HK-2 (cell line): Measurements from ENCODE around the gene BTG4.

ENCODE experiments used
- DNase-seq: peaks from one replicate; pipeline ENCODE4 v3.0.0-alpha.2; 2018; ENCODE audit not compliant: unreplicated experiment

BTG4 gene

DNA sequence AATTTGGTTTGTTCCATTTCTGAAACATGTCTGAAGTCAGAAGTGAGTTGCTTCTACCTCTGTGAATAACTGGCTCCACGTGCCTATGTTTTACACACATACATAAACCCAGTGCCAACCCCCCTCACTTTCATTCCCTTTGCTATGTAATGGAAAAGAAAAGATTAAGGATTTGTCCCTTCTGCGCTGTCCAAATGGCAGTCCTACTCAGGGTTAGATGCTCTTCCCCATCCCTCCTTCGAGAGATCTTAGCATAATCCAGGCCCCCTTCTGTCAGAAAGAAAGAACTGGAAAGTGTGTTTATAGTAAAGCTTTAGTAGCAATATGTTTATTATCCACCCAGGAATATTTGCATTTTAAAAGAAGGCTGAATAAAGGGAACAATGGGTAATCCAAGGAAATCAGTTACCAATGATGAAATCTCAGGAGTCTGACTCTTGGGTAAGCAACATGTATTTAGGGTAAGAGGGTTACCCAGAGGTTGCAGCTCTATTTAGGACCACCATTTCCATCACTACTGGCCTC is 25.2 kb upstream of the BTG4 start:
- no peak for DNase-seq

- no peak for DNase-seq
These were observed 23.1 kb upstream of the BTG4 start for GRCh38 chr11:111535281-111535680.

DNA sequence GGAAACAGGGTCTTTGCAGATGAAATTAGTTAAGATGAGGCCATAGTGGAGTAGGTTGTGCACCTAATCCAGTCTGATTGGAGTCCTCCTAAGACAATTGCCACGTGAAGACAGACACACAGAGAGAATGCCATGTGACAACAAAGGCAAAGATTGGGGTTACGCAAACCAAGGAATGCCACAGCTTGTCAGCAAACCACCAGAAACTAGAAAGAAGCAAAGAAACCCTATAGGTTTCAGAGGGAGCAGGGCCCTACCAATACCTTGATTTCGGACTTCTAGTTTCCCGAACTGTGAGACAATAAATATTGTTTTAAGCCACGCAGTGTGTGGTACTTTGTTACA is 20.2 kb upstream of the BTG4 start:
- DNase-seq: no peak

DNA sequence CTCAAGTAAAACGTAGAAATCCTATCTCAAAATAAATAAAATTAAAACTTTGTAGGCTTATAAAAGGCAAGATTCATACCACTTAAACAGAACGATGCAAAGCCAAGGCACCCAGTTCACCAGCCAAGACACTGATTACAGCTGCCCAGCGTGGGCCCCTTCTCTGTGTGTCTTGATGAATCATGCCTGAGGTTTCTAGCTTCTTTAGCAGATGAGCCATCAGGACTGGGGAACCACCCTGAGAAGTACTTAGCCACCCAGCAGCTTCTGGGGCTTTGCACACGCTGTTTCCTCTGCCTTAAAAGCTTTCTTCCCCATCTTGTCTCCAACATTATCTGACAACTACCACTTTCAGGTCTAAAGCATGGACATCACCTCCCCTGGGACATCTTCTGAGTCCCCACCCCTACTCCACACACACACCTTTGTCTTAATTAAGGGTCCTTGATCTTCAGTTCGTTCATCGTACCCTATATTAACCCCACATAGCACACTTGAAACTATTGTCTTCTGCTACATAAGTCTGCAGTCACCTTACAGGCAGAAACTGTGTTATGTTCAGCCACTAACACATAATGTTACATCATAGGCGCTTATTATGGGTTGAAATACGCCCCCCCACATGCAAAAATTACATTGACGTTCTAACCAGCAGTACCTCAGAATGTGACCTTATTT is 19.6 kb upstream of the BTG4 start:
- DNase-seq: peak; percentile 45

GRCh38 chr11:111531136-111531535 is 18.9 kb upstream of the BTG4 start:
- DNase-seq: no peak

DNA sequence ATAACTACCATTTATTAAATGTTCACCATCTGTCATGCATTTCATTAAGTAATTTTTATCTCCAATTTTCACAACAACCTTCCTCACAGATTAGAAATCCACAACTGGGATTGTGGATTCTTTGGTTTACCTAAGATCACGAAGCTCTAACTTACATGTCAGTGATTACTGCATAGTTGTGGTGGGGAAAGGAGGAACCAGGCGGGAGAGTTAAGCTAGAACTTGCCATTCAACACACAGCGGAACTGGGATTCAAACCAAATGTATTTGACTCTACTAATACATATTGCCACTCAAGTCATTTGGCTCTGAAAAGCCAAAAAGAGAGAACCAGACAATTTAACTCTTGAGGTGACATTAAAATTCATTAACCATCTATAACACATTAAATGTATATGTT is 17.9 kb upstream of the BTG4 start:
- no peak for DNase-seq

DNA sequence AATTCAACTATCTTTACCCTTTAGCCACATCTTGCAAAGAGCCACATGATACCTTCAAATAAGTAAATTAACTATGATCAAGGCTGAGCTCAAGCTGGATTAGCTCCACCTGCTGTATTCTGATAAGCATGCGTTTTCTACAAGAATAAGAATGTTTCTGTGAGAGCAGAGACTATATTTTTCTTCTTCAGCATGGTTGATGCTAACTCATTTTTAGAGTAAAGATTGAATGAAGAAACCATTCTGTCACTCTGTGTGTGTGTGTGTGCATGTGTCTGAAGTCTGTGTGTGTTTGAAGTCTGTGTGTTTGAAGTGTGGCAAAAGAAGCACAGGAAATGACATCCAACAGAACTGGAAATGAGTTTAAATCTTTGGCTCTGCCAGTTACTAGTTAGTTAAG is 16.4 kb upstream of the BTG4 start:
- no peak for DNase-seq

GRCh38 chr11:111527279-111527678 is 15.1 kb upstream of the BTG4 start:
- DNase-seq: no peak

DNA sequence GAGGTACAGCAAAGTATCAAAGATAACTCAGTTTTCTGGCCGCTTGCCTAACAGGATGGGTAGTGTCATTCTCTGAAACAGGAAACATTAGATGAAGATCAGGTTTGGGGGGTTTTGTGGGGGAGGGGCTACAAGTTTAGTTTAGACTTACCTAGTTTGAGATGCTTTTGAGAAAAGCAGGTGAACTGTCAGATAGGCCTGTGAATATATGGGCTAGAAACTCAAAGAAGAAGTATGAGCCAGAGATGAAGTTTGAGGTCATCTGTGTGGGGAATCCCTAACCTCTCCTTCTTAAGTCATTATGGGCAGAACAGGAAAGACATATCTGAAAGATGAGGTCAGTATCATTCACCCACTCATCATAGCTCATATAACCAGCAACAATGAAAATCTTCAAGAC is 14.3 kb upstream of the BTG4 start:
- DNase-seq: no peak

DNA sequence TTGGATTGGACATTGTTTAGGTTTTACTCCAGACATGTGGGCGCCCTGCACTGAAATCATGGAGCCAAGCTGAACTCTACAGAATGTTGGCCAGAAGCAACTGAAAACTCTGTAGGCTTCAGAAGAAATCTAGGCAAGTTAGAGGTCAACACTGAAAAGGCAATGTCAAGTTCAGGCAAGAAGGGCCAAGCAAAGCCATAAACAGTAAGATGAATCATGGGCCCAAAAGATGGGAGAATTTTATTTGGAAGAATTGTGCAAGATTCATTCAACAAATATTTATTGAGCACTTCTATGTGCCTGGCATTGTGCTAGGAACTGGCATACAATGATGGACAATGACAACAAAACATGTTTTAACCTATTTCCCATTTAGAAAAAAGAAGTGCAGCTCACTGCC is 13.3 kb upstream of the BTG4 start:
- DNase-seq: no peak

- no peak for DNase-seq
These were observed 11.9 kb upstream of the BTG4 start for GRCh38 chr11:111524056-111524455.

DNA sequence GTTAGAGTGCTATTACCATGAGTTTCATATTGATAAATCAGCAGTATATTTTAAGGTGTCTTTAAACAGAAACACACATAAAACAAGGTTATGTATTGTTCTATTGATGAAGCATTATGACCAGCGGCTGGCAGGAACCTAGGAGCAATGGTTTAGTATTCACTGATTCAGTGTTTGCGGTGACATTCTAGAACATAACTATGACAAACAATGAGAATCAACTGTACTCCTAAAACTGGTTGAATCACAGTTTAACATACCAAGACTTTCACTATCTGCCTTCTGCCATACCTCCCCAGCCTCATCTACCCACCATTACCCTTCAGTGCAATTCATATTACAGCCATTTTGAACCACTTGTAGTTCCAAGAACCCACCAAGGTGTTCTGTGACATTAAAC is 11.2 kb upstream of the BTG4 start:
- DNase-seq: no peak

- DNase-seq: no peak
These were observed 10.2 kb upstream of the BTG4 start for GRCh38 chr11:111522426-111522825.

- DNase-seq: no peak
These were observed 8.9 kb upstream of the BTG4 start for GRCh38 chr11:111521135-111521534.

DNA sequence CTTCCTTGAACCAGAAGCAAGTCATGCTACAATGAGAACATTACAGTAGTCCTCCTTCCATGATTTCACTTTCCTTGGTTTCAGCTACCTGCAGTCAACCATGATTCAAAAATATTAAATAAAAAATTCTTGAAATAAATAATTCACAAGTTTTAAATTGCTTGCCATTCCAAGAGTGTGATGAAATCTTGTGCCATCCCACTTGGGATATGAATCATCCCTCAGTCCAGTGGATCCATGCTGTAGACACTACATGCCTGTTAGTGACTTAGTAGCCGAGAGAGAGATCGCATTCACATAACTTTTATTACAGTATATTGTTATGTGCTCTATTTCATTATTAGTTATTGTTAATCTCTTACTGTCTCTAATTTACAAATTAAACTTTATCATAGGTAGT is 8.4 kb upstream of the BTG4 start:
- no peak for DNase-seq

GRCh38 chr11:111518668-111519067 is 6.5 kb upstream of the BTG4 start:
- no peak for DNase-seq

DNA sequence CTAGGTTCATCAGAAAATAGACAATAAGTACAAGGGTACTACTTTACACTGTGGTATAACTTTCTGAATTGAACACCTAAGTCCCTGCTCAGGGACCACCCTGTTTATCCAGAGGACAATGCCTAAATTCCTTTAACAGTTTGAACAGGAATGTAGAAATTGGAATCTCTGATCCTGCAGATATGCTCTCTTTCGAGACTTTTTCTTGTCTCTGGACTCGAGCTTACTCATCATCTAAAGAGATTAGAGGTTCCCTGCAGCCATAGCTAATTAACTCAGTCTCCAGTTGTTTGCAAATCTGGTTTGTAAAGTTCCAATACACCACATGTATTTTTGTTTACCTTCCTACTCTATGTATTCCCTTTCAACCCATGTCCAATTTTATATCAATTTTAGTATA is 3.4 kb upstream of the BTG4 start:
- DNase-seq: no peak

- DNase-seq: no peak
These were observed 2.2 kb upstream of the BTG4 start, which contains the start of gene HOATZ for GRCh38 chr11:111514216-111515031. Gene HOATZ, plus strand, starts transcription at chr11:111514778. Its CDS starts 7 bp downstream, at chr11:111514785.

DNA sequence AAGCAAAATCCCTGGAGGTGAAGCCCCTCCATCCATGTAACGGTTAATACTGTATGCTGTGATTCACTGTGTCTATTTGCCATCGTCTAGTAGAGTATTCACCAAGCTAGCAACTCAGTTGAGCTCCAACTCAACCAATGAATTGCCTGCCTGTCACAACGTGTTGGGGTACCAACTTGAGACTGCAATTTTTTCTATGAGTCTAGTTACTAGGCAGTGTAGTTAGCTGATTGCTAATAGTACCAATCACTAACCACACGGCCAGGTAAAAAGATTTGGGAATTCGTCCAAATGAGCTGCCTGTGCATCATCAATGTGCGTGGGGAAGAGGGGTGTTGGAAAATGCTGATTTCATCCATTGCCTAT is 1.0 kb upstream of the BTG4 start:
- no peak for DNase-seq

- DNase-seq: no peak
These were observed 1.9 kb downstream of the BTG4 start for GRCh38 chr11:111510311-111510710.

DNA sequence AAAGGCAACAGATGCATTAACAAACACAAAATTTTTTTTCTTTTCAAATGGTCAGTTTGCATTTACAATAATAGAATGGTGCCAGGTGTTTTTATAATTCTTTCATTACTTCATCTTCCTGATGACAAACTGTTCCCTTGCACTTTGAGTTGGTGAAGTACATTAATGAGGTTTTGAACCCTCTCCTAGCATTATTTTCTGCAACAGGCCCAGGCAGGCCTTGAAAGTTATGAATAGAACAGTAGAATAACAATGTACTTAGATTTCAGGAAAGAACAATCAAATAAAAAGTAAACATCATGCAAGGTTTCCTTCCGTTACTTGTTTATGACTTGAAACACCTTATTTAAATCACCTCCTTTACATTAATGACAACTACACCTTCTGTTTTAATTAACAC is 9.6 kb downstream of the BTG4 start:
- DNase-seq: no peak

- DNase-seq: no peak
These were observed 11.7 kb downstream of the BTG4 start for GRCh38 chr11:111500481-111500880.

DNA sequence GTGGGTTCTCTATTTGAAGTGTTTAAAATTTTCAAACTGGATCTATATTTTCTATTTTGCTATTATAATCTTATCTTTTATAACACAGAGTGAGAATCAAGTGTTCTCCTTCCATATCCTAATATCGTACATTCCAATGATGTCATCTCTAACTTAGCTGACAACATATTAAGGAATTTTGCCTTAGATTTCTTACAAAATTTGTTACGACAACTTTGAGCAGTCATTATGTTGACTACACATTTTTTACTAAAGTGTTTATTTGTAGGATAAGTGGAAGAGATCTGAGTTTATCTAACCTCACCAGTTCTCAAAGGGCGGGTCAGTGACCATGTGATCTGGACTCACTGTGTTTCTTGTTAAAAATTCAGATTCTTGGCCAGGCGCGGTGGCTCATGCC is 12.7 kb downstream of the BTG4 start:
- DNase-seq: no peak
